Activated effector memory CD4-positive, alpha-beta T cell treated with Interleukin-2 at 50 U/mL for 16 hours (primary cell): Measurements from ENCODE around the gene NBDY.
"Not testable (repeated sequence)": the region's sequence is repeated elsewhere in the genome, so short reads cannot be mapped to it uniquely, and the experiment has no call there.

Source experiments
- DNase-seq: peaks from one replicate; pipeline ENCODE4 v3.0.0-alpha.2; 2020

NBDY gene

DNA sequence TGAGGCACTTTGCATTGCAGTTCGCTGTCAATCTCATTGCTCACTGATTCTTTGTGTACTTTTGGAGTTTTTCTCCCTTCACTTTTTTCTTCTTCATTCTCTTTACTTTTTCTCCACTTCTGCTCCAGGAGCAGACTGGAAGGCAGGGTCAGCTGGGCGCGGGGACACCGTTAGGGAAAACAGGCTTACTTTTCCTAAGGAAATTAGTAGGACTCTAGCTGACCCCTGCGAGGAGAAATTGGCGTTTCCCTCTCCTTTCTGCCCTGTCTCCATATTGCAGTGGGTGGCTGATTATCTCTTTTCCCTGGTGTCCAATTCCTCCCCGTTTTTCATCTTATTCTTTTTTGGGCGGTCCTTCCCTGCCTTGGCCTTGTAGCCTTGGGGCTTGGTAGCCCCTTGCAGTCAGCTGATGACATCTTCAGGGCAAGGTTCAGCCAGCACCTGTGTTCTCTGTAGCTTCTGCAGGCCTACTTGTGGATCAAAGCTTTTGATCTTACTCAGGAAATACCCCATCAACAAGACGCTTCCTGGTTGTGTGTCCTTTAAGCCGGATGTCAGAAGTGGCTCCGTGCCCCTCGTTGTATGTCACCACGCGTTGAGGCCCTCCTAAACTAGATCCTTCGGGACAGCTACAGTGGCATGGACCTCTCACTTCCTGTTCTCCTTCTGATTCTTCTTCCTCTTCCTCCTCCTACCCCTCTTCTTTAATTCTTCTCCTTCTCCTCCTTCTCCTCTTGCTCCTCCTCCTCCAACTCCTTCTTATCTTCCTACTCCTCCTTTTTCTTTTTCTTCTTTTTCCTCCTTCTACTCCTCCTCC, 36.1 kb downstream of the NBDY start:
- DNase-seq, result no peak

DNA sequence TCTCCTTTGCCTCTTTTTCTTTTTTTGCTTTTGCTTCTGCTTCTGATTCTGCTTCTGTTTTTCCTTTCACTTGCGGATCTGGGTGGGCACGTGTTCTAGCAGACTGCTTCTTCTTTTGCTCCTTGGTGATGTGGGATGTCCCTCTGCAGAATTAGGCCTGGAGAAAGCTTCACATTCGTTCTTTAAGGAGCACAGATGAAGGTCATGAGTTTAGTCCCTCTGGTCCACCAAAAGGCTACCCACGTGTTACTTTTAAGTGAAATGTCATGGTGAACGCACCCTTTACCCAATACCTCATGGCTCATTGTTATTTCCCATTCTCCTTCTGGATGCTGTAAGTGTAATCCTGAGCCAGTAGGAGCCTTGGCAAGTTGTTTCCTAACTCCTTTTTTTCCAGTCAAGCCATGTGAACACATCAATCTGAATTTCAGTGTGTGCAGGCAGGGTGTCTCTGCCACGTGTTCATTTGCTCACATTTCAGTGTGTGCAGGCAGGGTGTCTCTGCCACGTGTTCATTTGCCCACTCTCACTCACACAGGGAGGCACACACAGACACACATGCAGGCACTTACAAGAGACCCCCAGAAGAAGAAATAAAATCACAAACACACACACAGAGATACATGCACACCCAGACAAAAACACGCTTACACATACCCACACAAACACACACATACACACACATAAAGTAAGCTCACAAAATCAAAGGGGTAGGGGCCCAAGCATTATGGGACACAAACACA, 36.9 kb downstream of the NBDY start:
- DNase-seq, result no peak

DNA sequence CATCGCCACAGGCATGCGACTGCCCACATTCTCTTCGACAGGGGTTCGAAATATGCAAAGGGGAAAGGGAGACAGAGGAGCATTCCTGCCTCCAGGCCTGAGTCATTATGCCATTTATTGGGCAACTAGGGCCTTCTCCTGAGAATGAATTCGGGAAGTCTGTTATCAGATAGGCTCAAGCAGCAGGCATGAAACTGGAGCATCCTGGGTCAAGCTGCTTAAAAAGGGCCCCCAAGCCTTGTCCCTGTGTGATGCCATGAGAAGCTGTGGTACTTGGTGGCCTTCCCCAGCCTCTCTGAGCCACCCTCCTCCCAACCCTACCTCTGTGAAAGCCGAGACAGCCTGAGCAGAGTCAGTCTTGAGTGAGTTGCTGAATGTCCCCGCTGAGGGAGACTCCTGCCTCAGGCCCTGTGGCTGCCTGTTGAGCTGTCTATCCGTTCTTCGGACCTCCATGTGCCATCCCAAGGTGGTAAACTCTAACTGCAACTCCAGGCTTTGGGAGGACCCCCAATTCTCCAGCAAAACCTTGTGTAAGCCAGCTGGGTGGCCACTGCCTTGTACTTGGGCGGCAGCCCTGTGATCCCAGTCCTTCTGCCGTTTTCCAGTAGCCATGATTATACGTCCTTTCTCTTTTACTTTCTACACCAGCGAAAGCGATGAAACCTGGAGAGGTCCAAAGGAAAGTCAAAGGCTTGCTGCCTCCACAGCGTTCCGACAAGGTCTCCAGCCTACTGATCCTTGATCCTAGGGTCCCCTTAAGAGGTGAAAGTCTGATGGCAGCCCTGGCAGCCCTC, 37.7 kb downstream of the NBDY start:
- DNase-seq, result no peak

DNA sequence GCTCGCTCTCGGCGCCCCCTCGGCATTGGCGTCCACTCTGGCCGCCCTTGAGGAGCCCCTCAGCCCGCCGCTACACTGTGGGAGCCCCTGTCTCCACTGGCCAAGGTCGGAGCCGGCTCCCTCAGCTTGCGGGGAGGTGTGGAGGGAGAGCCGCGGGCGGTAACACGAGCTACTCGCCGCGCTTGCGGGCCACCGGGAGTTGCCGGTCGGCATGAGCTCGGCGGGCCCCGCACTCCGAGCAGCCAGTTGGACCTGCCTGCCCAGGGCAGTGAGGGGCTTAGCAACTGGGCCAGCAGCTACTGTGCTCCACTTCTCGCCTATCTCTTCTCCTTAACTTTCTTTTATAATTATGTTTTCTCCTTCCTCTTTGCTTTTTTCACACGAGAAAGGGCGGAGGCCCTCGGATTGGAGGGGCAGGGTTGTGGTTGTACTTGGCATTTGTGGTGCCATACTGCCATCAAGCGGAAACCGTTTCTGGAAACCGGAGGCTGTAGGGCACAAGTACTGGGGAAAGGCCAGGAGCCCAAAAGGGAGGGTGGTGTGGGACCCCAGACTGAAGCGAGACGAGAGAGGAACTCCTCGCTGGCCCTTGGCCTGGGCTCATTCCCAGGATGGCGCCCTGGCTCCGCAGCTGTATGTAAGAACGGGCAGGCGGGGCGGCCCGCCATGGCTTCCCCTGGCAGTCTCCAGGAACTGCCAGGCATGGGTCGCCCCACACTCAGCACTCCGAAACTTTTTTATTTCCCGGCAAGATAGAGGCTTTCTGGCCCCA, 38.5 kb downstream of the NBDY start:
- DNase-seq, result not testable (repeated sequence)

DNA sequence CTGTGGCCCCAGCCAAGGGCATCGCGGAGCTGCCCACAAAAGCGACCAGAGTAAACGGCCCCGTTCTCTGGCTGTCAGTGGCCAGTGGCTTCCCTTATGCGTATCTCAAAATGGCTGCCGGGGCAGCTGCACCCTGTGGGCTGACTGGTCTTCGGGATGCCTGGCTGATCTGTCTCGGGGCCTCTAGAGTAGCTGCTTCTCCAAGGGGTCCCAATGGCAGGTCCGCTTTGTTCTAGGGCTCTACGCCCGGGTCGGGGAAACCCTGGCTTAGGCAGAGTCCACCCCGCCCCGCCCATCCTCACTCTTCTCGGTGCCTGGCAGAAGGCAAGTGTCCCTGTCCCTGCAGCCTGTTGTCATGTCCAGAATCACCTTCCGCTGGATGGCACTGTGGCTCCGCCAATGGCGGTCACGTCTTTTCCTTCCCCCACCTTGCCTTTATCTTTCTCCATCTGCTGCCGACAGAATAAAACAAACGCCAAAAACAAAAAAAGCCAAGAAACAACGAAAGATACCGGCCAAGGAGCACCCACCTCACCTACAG, 39.1 kb downstream of the NBDY start:
- not testable (repeated sequence) for DNase-seq

DNA sequence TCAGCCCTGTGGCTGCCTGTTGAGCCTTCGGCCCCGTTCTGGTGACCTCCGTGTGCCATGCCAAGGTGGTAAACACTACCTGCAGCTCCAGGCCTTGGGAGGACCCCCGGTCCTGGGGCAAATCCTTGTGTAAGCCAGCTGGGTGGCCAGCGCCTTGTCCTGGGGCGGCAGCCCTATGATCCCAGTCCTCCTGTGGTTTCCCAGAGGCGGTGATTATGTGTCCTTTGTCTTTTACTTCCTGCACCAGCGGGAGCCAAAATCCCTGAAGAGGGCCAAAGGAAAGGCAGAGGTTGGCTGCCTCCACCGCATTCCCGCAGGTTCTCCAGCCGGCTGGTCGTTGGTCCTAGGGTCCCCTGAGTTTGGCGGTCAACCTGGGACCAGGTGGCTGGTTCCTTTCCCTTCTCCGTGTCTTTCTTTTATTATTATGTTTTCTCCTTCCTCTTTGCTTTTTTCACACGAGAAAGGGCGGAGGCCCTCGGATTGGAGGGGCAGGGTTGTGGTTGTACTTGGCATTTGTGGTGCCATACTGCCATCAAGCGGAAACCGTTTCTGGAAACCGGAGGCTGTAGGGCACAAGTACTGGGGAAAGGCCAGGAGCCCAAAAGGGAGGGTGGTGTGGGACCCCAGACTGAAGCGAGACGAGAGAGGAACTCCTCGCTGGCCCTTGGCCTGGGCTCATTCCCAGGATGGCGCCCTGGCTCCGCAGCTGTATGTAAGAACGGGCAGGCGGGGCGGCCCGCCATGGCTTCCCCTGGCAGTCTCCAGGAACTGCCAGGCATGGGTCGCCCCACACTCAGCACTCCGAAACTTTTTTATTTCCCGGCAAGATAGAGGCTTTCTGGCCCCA, 43.9 kb downstream of the NBDY start:
- not testable (repeated sequence) for DNase-seq

DNA sequence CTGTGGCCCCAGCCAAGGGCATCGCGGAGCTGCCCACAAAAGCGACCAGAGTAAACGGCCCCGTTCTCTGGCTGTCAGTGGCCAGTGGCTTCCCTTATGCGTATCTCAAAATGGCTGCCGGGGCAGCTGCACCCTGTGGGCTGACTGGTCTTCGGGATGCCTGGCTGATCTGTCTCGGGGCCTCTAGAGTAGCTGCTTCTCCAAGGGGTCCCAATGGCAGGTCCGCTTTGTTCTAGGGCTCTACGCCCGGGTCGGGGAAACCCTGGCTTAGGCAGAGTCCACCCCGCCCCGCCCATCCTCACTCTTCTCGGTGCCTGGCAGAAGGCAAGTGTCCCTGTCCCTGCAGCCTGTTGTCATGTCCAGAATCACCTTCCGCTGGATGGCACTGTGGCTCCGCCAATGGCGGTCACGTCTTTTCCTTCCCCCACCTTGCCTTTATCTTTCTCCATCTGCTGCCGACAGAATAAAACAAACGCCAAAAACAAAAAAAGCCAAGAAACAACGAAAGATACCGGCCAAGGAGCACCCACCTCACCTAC, 44.5 kb downstream of the NBDY start:
- not testable (repeated sequence) for DNase-seq

DNA sequence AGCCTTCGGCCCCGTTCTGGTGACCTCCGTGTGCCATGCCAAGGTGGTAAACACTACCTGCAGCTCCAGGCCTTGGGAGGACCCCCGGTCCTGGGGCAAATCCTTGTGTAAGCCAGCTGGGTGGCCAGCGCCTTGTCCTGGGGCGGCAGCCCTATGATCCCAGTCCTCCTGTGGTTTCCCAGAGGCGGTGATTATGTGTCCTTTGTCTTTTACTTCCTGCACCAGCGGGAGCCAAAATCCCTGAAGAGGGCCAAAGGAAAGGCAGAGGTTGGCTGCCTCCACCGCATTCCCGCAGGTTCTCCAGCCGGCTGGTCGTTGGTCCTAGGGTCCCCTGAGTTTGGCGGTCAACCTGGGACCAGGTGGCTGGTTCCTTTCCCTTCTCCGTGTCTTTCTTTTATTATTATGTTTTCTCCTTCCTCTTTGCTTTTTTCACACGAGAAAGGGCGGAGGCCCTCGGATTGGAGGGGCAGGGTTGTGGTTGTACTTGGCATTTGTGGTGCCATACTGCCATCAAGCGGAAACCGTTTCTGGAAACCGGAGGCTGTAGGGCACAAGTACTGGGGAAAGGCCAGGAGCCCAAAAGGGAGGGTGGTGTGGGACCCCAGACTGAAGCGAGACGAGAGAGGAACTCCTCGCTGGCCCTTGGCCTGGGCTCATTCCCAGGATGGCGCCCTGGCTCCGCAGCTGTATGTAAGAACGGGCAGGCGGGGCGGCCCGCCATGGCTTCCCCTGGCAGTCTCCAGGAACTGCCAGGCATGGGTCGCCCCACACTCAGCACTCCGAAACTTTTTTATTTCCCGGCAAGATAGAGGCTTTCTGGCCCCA, 49.3 kb downstream of the NBDY start:
- DNase-seq, result not testable (repeated sequence)

DNA sequence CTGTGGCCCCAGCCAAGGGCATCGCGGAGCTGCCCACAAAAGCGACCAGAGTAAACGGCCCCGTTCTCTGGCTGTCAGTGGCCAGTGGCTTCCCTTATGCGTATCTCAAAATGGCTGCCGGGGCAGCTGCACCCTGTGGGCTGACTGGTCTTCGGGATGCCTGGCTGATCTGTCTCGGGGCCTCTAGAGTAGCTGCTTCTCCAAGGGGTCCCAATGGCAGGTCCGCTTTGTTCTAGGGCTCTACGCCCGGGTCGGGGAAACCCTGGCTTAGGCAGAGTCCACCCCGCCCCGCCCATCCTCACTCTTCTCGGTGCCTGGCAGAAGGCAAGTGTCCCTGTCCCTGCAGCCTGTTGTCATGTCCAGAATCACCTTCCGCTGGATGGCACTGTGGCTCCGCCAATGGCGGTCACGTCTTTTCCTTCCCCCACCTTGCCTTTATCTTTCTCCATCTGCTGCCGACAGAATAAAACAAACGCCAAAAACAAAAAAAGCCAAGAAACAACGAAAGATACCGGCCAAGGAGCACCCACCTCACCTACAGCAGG, 50.0 kb downstream of the NBDY start:
- DNase-seq, result not testable (repeated sequence)

DNA sequence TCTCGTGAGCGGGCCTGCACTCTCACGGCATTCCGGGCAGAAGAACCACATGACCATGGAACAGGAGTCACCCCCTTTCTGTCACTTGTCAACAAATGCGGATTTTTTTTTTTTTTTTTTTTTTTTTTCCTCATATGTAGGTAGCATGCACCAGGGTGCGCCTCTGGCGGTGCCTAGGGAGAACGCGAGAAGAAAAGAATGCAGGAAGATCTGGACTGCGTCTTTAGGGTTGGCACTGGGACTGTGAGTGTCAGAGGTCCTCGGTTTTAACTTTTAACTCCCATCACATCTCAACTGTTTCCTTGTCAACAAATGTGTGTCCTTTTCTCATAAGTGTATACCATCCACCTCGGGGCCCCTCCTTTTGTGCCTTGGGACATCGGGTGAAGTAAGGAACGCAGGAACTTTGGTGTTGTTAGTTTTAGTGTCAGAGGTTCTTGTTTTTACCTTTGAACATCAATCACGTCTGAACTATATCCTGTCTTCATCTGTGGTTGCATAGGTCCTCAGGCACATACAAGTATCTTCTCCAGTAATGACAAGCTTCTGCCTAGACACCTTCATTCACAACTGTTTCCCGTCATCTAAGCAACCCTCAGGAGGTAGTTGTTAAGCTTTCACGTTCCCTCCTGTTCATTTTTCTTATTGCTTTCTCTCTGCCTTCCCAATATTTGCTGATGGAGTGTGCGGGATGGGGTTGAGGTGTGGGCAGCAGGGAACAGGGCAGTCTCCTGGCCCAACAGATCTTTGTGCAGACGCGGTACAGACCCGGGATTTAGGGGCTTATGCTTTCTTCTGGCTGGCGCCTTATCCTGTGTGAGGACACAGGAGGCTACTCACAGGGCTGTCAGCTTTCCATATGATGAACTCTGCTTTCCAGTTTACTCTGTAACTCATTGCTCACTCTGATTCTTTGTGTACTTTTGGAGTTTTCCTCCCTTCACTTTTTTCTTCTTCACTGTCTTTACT, 51.9 kb downstream of the NBDY start:
- not testable (repeated sequence) for DNase-seq

DNA sequence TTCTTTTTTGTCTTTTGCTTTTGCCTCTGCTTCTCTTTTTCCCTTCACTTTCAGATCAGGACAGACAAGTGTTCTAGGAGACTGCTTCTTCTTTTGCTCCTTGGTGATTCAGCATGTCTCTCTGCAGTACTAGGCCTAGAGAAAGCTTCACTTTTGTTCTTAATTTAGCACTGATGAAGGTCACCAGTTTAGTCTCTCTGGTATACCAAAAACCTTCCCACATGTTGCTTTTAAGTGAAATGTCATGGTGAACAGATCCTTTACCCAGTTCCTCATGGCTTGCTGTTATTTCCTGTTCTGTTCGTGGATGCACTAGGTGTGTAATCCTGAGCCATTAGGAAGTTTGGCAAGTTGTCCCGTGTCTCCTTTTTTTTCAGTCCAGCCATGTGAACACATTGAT, 53.3 kb downstream of the NBDY start:
- DNase-seq, result no peak

DNA sequence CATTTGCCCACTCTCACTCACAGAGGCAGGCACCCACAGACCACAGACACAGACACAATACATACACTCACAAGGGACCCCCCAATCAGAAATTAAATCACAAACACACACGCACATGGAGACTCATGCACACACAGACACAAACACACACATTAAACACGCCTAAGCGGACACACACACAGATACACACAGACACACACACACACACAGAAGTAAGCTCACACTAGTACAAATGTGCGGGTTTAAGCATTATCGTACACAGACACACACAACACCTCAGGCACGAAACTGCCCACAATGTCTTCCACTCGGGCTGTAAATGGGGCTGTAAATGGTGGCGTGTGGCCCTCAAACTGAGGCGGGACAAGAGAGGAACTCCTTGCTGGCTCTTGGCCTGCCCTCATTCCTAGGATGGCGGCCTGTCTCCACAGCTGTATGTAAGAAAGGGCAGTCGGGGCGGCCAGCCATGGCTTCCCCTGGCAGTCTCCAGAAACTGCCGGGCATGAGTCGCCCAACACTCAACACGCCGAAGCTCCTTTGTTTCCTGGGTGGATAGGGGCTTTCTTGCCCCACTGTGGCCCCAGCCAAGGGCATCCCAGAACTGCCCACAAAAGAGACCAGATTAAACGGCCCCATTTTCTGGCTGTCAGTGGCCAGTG, 53.9 kb downstream of the NBDY start:
- DNase-seq, result no peak

DNA sequence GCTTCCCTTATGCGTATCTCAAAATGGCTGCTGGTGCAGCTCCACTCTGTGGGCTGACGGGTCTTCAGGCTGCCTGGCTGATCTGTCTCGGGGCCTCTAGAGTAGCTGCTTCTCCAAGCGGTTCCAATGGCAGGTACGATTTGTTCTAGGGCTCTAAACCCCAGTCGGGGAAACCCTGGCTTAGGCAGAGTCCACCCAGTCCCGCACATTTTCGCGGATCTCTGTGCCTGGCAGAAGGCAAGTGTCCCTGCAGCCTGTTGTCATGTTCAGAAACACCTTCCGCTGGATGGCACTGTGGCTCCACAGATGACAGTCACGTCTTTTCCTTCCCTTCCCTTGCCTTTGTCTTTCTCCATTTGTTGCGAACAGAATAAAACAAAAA, 54.4 kb downstream of the NBDY start:
- no peak for DNase-seq

DNA sequence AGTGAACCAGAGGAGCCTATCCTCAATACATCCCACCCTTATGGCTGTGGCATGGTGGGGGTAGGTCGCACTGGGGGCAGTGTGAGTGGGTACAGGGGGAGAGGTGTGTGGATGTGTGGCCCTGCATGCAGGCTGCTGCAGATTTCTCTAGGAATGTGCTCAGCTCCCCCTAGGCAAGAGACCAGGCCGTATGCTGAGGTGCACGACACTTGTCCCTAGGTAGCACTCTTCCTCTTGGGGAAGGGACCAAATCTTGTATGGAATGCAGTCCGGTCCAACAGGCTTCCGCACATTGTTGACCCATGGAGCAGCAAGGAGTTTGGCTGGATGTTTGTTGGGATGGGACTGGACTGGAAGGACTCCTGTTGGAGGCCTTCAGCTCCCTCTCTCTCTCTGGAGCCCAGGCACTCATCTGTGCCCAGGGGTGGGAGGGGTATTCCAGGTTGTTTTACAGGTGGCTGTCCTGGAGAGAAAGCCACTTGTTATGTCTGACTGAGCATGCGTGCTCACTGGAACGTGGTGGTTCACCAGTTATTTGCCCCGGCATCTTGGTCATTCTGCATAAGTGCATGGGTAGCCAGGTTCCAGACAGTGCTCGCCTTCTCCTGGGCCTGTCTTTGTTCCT, 55.1 kb downstream of the NBDY start:
- no peak for DNase-seq

DNA sequence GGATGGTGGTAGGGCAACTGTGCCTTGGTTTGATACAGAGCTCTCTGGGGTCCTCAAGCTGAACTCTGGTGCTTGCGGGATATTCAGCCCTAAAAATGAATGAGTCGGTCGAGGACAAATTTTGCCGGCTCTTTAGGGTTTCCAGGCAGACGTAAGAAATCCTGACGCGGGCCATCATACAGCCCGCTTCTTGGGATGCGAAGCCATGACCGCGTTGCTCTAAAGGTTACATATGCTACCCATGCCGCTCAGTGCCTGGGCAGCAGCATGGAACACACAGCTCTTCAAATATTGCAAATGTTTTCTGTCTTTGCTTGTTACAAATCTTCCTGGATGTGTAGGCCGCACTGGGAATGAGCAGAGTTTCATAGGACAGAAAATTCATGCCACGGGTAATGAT, 55.6 kb downstream of the NBDY start:
- no peak for DNase-seq

DNA sequence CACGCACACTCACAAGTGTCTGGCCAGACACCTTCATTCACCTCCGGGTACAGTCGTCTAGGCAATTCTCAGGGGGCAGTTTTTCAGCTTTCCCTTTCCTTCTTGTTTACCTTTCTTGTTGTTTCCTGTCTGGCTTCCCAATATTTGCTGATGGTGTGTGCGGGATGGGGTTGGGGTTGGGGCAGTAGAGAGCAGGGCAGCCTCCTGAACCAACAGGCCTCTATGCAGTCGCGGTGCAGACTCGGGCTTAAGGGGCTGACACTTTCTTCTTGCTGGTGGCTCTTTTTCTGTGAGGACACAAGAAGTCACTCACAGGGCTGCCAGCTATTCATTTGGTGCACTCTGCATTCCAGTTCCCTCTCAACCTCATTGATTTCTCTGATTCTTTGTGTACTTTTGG, 56.4 kb downstream of the NBDY start:
- no peak for DNase-seq

DNA sequence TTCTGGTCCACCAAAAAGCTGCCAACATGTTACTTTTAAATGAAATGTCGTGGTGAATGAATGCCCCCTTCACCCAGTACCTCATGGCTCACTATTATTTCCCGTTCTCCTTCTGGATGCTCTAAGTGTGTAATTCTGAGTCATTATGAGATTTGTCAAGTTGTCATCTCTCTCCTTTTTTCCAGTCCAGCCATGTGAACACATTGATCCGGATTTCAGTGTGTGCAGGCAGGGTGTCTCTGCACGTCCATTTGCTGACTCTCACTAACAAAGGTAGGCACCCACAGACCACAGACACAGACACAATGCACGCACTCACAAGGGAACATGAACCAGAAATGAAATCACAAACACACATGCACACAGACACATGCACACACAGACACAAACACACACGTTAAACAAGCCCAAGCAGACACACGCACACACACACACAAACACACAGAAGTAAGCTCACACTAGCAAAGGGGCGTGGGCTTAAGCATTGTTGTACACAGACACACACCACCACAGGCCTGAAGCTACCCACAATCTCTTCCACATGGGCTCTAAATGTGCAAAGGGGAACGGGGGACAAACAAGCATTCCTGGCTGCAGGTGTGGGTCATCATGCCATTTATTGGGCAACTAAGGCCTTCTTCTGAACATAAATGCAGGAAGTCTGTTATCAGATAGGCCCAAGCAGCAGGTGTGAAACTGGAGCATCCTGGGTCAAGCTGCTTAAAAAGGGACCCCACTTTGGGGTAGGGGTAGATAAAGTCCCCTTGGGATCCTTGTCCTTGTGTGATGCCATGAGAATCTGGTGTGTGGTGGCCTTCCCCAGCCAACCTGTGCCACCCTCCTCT, 58.1 kb downstream of the NBDY start:
- no peak for DNase-seq
